Measurements from ENCODE around the gene BMP7. TPM values are rescaled to one million over a fixed set of nuclear protein-coding genes. Genes with fewer than 3 reads are reported as not detected.

The BMP7 gene
- total RNA-seq, 1 experiment from 2014 or later: 0.13 TPM

GRCh38 chr20:57278457-57278856 is 12.0 kb upstream of the BMP7 start:
- CTCF ChIA-PET: interaction anchor here (0.6 kb wide), 1 partner anchor 187 kb away, joined by 3 read pairs; no protein-coding TSS in a partner anchor

GRCh38 chr20:57277398-57278105 is 11.1 kb upstream of the BMP7 start:
- ChIA-PET CTCF (interaction anchor here (0.6 kb wide), 1 partner anchor 186 kb away, joined by 3 read pairs; no protein-coding TSS in a partner anchor), POLR2A (ENCODE audit: unreplicated experiment) (no interaction called here)
- Histone ChIP-seq H3F3A (ENCODE audit: insufficient read depth, low read depth) (no peaks in the 10 kb centered on the region), H3K9me2 (ENCODE audit: insufficient read depth) (no peaks in the 10 kb centered on the region), H3K9me3 (ENCODE audit: insufficient read depth, low read depth) (no peaks in the 10 kb centered on the region), H3K4me3 (no peak overlapping the region), H3K4me1 (replicated peaks; ENCODE audit: insufficient read depth) (peaks cover 15% of the 10 kb centered on the region), H3K36me3 (ENCODE audit: low read depth) (no peaks in the 10 kb centered on the region), H3K27me3 (ENCODE audit: insufficient read depth, low read depth) (0 out of 2 replicates have a peak, but pooled peaks cover 4% of the 10 kb centered on the region), H4K20me1 (ENCODE audit: insufficient read depth) (no peaks in the 10 kb centered on the region), H3K4me2 (no peak overlapping the region), H2AFZ (no peak overlapping the region), H3K27ac (no peak overlapping the region), H3K79me2 (ENCODE audit: low read depth) (no peaks in the 10 kb centered on the region)
- no peak for TF ChIP-seq CTCF (conservative IDR thresholded peaks at IDR 0.05)
- TF ChIP-seq EZH2 (IDR thresholded peaks at IDR 0.05; ENCODE audit: low read depth): no peak
- BruUV-seq (replicated peaks): no TSS peak
- DNase-seq: no peak
- intact Hi-C loops (cut with micrococcal nuclease; ENCODE audit: unreplicated experiment): no loop called here

More at GRCh38 chr20:57278457-57278856, 12.0 kb upstream of the BMP7 start:
- Histone ChIP-seq H3K27me3 (ENCODE audit: insufficient read depth, low read depth) (peaks cover 11% of the 10 kb centered on the region; the same call in 1 of the 2 replicates), H3K36me3 (ENCODE audit: low read depth) (no peaks in the 10 kb centered on the region), H4K20me1 (ENCODE audit: insufficient read depth) (no peaks in the 10 kb centered on the region), H3K9me3 (ENCODE audit: insufficient read depth, low read depth) (no peaks in the 10 kb centered on the region), H3K4me1 (replicated peaks; ENCODE audit: insufficient read depth) (peaks cover 15% of the 10 kb centered on the region), H3K79me2 (ENCODE audit: low read depth) (no peaks in the 10 kb centered on the region), H3K4me3 (no peak overlapping the region), H3K27ac (no peak overlapping the region), H3K4me2 (no peak overlapping the region), H2AFZ (no peak overlapping the region), H3F3A (ENCODE audit: insufficient read depth, low read depth) (no peaks in the 10 kb centered on the region), H3K9me2 (ENCODE audit: insufficient read depth) (no peaks in the 10 kb centered on the region)
- intact Hi-C loops (cut with micrococcal nuclease; ENCODE audit: unreplicated experiment): no loop called here
- TF ChIP-seq CTCF (conservative IDR thresholded peaks at IDR 0.05): no peak
- TF ChIP-seq EZH2 (IDR thresholded peaks at IDR 0.05; ENCODE audit: low read depth): no peak
- POLR2A ChIA-PET (ENCODE audit: unreplicated experiment): no interaction called here
- BruUV-seq (replicated peaks): no TSS peak
- DNase-seq: no peak

DNA sequence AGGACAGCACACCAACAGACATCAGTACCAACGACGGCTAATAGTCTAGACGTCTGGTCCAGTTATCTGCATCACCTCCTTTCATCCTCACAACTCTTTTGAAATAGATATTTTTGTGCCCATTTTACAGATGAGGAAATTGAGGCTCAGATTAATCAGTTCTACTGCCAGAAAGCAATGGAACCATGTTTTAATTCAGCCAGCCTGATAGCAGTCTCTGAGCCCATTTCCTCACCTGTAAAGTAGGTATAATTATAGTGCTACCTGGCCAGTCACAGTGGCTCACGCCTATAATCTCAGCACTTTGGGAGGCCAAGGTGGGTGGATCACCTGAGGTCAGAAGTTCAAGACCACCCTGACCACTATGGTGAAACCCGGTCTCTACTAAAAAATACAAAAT is 9.8 kb upstream of the BMP7 start:
- BruUV-seq (replicated peaks): no TSS peak
- Histone ChIP-seq H3K4me3 (no peak overlapping the region), H3F3A (ENCODE audit: insufficient read depth, low read depth) (no peaks in the 10 kb centered on the region), H3K36me3 (ENCODE audit: low read depth) (no peaks in the 10 kb centered on the region), H3K79me2 (ENCODE audit: low read depth) (no peaks in the 10 kb centered on the region), H4K20me1 (ENCODE audit: insufficient read depth) (no peaks in the 10 kb centered on the region), H2AFZ (no peak overlapping the region), H3K27ac (no peak overlapping the region), H3K4me2 (no peak overlapping the region), H3K9me3 (ENCODE audit: insufficient read depth, low read depth) (no peaks in the 10 kb centered on the region), H3K9me2 (ENCODE audit: insufficient read depth) (no peaks in the 10 kb centered on the region), H3K27me3 (ENCODE audit: insufficient read depth, low read depth) (0 out of 2 replicates have a peak, but pooled peaks cover 4% of the 10 kb centered on the region), H3K4me1 (replicated peaks; ENCODE audit: insufficient read depth) (peaks cover 15% of the 10 kb centered on the region)
- no peak for DNase-seq
- no peak for TF ChIP-seq CTCF (conservative IDR thresholded peaks at IDR 0.05)
- TF ChIP-seq EZH2 (IDR thresholded peaks at IDR 0.05; ENCODE audit: low read depth): no peak
- CTCF ChIA-PET: no interaction called here
- POLR2A ChIA-PET (ENCODE audit: unreplicated experiment): no interaction called here
- intact Hi-C loops (cut with micrococcal nuclease; ENCODE audit: unreplicated experiment): no loop called here
